Nephron progenitor cell (in vitro differentiated cells): Measurements from ENCODE around the gene ZNF397.

Source experiments
- DNase-seq: peaks from one replicate; pipeline ENCODE4 v3.0.0; 2021
- H3K27ac Mint-ChIP-seq: 2 replicates; pipeline ENCODE4 v1.8.0; 2021; ENCODE audit warnings: mild to moderate bottlenecking, moderate library complexity, mixed read lengths
- H3K27me3 Mint-ChIP-seq: 2 replicates; pipeline ENCODE4 v1.8.0; 2021; ENCODE audit warnings: mild to moderate bottlenecking, low read depth, mixed read lengths; ENCODE audit not compliant: poor library complexity
- H3K36me3 Mint-ChIP-seq: 2 replicates; pipeline ENCODE4 v1.8.0; 2021; ENCODE audit warnings: low read depth, mixed read lengths
- H3K4me1 Mint-ChIP-seq: 2 replicates; pipeline ENCODE4 v1.8.0; 2021; ENCODE audit warnings: mixed read lengths
- H3K4me3 Mint-ChIP-seq: 2 replicates; pipeline ENCODE4 v1.8.0; 2021; ENCODE audit warnings: mild to moderate bottlenecking, moderate library complexity, mixed read lengths
- H3K9me3 Mint-ChIP-seq: 2 replicates; pipeline ENCODE4 v1.8.0; 2021; ENCODE audit warnings: mild to moderate bottlenecking, moderate library complexity, mixed read lengths
- TF ChIP-seq, protein P1 (sequence below): fragments of 200-600 bp; sonication (generic); IDR thresholded peaks from 2 replicates; pipeline ENCODE4 v1.5.0; 2021; ENCODE audit warnings: antibody characterized with exemption

ZNF397 gene

GRCh38 chr18:35220424-35220823, 20.4 kb upstream of the ZNF397 start:
- no peak for DNase-seq
- Mint-ChIP-seq H3K36me3 (no peaks in the 10 kb centered on the region), H3K27me3 (peaks cover 8% of the 10 kb centered on the region), H3K4me3 (no peak overlapping the region), H3K27ac (no peak overlapping the region), H3K4me1 (peaks cover 8% of the 10 kb centered on the region), H3K9me3 (no peaks in the 10 kb centered on the region)
- TF ChIP-seq, protein P1, sequence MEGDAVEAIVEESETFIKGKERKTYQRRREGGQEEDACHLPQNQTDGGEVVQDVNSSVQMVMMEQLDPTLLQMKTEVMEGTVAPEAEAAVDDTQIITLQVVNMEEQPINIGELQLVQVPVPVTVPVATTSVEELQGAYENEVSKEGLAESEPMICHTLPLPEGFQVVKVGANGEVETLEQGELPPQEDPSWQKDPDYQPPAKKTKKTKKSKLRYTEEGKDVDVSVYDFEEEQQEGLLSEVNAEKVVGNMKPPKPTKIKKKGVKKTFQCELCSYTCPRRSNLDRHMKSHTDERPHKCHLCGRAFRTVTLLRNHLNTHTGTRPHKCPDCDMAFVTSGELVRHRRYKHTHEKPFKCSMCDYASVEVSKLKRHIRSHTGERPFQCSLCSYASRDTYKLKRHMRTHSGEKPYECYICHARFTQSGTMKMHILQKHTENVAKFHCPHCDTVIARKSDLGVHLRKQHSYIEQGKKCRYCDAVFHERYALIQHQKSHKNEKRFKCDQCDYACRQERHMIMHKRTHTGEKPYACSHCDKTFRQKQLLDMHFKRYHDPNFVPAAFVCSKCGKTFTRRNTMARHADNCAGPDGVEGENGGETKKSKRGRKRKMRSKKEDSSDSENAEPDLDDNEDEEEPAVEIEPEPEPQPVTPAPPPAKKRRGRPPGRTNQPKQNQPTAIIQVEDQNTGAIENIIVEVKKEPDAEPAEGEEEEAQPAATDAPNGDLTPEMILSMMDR: no peak

- Mint-ChIP-seq H3K27me3 (peaks cover 3% of the 10 kb centered on the region), H3K4me1 (no peaks in the 10 kb centered on the region), H3K9me3 (no peaks in the 10 kb centered on the region), H3K27ac (no peak overlapping the region), H3K4me3 (no peak overlapping the region), H3K36me3 (no peaks in the 10 kb centered on the region)
- no peak for DNase-seq
- TF ChIP-seq, protein P1: no peak
Observed at GRCh38 chr18:35223797-35224196, 17.0 kb upstream of the ZNF397 start.

DNA sequence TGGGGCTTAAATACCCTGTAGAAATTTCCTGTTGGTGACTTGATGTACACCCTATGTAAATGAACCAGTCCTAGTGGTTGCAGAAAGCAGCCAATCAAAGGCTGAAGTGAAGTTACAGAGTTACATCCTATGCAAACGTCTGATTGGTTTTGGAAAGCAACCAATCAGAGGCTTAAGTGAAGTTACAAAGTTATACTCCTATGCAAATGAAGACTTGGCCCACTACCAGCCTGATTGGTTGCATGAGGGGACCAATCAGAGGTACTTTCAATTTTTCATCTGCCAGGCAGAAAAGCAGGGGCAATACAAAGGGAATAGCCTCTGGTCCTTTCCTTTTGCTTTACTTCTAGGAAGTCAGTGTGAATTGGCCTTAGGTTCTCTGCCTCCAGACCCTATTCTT, 13.6 kb upstream of the ZNF397 start:
- TF ChIP-seq, protein P1: no peak
- Mint-ChIP-seq H3K4me3 (no peak overlapping the region), H3K36me3 (no peaks in the 10 kb centered on the region), H3K27me3 (peaks cover 3% of the 10 kb centered on the region), H3K9me3 (no peaks in the 10 kb centered on the region), H3K4me1 (peaks cover 4% of the 10 kb centered on the region), H3K27ac (no peak overlapping the region)
- DNase-seq: no peak

DNA sequence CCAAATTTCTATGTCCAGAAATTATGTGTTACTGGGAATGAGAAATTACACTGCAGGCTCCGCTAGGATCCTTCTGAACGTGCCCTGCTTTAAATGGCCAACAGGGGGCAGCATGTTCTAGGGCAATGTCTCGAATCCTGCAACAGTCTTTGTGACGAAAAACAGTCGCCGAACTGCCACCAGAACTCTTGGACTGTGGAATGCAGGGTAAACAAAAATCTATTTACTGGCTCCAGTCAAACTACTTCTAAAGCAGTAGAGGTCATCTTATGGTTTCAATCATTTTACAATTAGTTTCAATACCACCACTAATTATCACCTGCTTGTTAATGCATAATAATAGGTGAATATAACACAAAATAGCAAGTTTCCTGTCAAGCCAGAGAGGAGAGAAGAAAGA, 9.8 kb upstream of the ZNF397 start:
- Mint-ChIP-seq H3K4me1 (peaks cover 4% of the 10 kb centered on the region), H3K36me3 (no peaks in the 10 kb centered on the region), H3K9me3 (no peaks in the 10 kb centered on the region), H3K27me3 (no peaks in the 10 kb centered on the region), H3K4me3 (peak overlapping the region; percentile 80), H3K27ac (no peak overlapping the region)
- peak; percentile 80 for DNase-seq
- TF ChIP-seq, protein P1: peak; percentile 95

DNA sequence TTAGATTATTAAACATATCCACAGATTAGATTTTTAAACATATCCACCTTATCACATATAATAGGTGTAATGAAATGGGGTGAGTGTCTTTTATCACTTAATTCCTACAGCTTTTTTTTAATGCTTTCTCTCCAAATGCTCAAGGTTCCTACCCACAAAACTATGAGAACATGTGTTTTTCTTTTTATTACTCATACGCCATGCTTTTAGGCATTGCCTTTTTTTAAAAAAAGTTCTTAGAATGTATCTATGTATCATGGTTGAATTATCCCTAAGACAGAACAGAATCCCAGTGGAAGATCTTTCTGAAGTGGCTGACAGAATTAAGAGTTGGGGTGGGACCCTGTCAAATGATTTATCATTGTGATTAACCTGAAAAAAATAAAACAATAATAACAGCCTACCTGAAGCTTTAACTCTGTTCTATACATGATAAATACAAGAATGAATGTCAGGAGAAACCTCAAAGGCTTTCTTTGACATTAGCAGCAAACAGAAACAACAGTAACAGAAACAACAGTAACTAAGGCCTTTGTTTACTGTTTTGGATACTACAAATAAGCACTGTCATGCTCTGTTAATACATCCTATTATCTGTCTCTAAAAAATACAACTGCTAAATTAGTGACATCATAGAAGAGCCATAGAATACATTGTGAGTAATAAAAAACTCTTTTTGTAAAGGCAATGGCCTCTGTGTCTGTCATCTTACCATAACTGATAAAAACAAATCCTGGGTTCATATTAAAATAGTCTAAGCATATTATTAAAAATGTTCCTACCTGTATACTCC, 4.1 kb upstream of the ZNF397 start:
- Mint-ChIP-seq H3K27me3 (no peaks in the 10 kb centered on the region), H3K27ac (no peak overlapping the region)

More for the DNA sequence above, 4.1 kb upstream of the ZNF397 start:
- H3K4me1 Mint-ChIP-seq: peaks cover 3% of the 10 kb centered on the region
- TF ChIP-seq, protein P1: no peak
- no peak for DNase-seq
- no peaks in the 10 kb centered on the region for H3K36me3 Mint-ChIP-seq
- no peak overlapping the region for H3K4me3 Mint-ChIP-seq
- no peaks in the 10 kb centered on the region for H3K9me3 Mint-ChIP-seq
